ENCODE results near the gene JARID2. TPM values are rescaled to one million over a fixed set of nuclear protein-coding genes. Genes with fewer than 3 reads are reported as not detected.
A peak's percentile ranks its signal among the peaks of the same experiment; 100 is the strongest.

The JARID2 gene
- total and polyA plus RNA-seq, 10 of the 15 experiments (the other 5 are each of a cell fraction or from before 2014, with no cell fraction given), result 4.2 to 21.6 (median 11.7) TPM

DNA sequence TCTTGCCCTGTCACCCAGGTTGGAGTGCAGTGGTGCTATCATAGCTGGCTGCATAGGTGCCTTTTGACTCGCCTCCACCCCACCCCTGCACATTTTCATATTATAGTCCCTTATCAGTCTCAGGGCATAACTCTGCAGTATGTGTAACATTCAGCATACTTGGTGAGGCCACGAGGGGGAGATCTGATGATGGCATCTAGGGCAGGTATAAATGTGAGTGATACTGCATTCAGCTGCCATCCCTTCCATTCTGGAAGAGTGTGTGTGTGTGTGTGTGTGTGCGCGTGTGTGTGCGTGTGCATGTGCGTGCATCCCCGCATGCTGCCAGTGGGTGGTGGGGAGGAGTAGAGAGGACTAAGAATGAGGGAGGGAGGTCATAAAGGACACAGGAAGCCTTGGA is 81.4 kb downstream of the JARID2 start (continued):
- TF ChIP-seq, protein P1, sequence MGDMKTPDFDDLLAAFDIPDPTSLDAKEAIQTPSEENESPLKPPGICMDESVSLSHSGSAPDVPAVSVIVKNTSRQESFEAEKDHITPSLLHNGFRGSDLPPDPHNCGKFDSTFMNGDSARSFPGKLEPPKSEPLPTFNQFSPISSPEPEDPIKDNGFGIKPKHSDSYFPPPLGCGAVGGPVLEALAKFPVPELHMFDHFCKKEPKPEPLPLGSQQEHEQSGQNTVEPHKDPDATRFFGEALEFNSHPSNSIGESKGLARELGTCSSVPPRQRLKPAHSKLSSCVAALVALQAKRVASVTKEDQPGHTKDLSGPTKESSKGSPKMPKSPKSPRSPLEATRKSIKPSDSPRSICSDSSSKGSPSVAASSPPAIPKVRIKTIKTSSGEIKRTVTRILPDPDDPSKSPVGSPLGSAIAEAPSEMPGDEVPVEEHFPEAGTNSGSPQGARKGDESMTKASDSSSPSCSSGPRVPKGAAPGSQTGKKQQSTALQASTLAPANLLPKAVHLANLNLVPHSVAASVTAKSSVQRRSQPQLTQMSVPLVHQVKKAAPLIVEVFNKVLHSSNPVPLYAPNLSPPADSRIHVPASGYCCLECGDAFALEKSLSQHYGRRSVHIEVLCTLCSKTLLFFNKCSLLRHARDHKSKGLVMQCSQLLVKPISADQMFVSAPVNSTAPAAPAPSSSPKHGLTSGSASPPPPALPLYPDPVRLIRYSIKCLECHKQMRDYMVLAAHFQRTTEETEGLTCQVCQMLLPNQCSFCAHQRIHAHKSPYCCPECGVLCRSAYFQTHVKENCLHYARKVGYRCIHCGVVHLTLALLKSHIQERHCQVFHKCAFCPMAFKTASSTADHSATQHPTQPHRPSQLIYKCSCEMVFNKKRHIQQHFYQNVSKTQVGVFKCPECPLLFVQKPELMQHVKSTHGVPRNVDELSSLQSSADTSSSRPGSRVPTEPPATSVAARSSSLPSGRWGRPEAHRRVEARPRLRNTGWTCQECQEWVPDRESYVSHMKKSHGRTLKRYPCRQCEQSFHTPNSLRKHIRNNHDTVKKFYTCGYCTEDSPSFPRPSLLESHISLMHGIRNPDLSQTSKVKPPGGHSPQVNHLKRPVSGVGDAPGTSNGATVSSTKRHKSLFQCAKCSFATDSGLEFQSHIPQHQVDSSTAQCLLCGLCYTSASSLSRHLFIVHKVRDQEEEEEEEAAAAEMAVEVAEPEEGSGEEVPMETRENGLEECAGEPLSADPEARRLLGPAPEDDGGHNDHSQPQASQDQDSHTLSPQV (IDR thresholded peaks at IDR 0.05), result 0 out of 2 replicates have a peak, but pooled peaks have one; percentile 14
- TF ChIP-seq JUND (IDR thresholded peaks at IDR 0.05; ENCODE audit: low read depth, low read length) (no peak), TCF3 (IDR thresholded peaks at IDR 0.05; ENCODE audit: borderline replicate concordance, insufficient read depth, low read depth, low read length) (no peak), NR2C2 (IDR thresholded peaks at IDR 0.05; ENCODE audit: borderline replicate concordance, control insufficient read depth, insufficient read length, low read depth) (no peak), NR2C1 (IDR thresholded peaks at IDR 0.05) (no peak), CEBPB (IDR thresholded peaks at IDR 0.05; ENCODE audit: borderline replicate concordance in 1 of 2, low read depth in 2 of 2, low read length in 2 of 2) (no peak), MEF2A (IDR thresholded peaks at IDR 0.05; ENCODE audit: insufficient read depth, low read depth, low read length) (no peak), EED (IDR thresholded peaks at IDR 0.05; ENCODE audit: low read depth) (0 out of 2 replicates have a peak, but pooled peaks have one; percentile 37), NFIC (IDR thresholded peaks at IDR 0.05; ENCODE audit: low read depth, low read length) (no peak), RAD21 (IDR thresholded peaks at IDR 0.05; ENCODE audit: insufficient read depth, low read depth, low read length) (peak; percentile 64), YY1 (IDR thresholded peaks at IDR 0.05; ENCODE audit: low read depth, low read length) (peak; percentile 30), STAT1 (conservative IDR thresholded peaks at IDR 0.05) (no peak), ATF7 (IDR thresholded peaks at IDR 0.05; ENCODE audit: low read depth) (0 out of 2 replicates have a peak, but pooled peaks have one; percentile 11), SP1 (IDR thresholded peaks at IDR 0.05; ENCODE audit: low read depth, low read length) (no peak), POU2F2 (IDR thresholded peaks at IDR 0.05; ENCODE audit: borderline replicate concordance, low read depth, low read length) (peak; percentile 45; the same call in 1 of the 3 replicates), BCL11A (IDR thresholded peaks at IDR 0.05; ENCODE audit: low read depth, low read length) (no peak)
- TF ChIP-seq, protein P2, sequence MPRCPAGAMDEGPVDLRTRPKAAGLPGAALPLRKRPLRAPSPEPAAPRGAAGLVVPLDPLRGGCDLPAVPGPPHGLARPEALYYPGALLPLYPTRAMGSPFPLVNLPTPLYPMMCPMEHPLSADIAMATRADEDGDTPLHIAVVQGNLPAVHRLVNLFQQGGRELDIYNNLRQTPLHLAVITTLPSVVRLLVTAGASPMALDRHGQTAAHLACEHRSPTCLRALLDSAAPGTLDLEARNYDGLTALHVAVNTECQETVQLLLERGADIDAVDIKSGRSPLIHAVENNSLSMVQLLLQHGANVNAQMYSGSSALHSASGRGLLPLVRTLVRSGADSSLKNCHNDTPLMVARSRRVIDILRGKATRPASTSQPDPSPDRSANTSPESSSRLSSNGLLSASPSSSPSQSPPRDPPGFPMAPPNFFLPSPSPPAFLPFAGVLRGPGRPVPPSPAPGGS (IDR thresholded peaks at IDR 0.05; ENCODE audit: borderline replicate concordance, insufficient read depth, low read depth, low read length, poor library complexity, severe bottlenecking), result peak; percentile 61
- TF ChIP-seq, protein P3, sequence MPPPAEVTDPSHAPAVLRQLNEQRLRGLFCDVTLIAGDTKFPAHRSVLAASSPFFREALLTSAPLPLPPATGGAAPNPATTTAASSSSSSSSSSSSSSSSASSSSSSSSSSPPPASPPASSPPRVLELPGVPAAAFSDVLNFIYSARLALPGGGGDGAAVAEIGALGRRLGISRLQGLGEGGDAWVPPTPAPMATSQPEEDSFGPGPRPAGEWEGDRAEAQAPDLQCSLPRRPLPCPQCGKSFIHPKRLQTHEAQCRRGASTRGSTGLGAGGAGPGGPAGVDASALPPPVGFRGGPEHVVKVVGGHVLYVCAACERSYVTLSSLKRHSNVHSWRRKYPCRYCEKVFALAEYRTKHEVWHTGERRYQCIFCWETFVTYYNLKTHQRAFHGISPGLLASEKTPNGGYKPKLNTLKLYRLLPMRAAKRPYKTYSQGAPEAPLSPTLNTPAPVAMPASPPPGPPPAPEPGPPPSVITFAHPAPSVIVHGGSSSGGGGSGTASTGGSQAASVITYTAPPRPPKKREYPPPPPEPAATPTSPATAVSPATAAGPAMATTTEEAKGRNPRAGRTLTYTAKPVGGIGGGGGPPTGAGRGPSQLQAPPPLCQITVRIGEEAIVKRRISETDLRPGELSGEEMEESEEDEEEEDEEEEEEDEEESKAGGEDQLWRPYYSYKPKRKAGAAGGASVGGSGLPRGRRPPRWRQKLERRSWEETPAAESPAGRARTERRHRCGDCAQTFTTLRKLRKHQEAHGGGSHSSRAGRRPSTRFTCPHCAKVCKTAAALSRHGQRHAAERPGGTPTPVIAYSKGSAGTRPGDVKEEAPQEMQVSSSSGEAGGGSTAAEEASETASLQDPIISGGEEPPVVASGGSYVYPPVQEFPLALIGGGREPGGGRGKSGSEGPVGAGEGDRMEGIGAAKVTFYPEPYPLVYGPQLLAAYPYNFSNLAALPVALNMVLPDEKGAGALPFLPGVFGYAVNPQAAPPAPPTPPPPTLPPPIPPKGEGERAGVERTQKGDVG (CRISPR knock-in tag; IDR thresholded peaks at IDR 0.05), result no peak
- TF ChIP-seq, protein P4, sequence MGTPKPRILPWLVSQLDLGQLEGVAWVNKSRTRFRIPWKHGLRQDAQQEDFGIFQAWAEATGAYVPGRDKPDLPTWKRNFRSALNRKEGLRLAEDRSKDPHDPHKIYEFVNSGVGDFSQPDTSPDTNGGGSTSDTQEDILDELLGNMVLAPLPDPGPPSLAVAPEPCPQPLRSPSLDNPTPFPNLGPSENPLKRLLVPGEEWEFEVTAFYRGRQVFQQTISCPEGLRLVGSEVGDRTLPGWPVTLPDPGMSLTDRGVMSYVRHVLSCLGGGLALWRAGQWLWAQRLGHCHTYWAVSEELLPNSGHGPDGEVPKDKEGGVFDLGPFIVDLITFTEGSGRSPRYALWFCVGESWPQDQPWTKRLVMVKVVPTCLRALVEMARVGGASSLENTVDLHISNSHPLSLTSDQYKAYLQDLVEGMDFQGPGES (IDR thresholded peaks at IDR 0.05), result no peak
